ENCODE results near the gene RAB3C.

- TF ChIP-seq CTCF (conservative IDR thresholded peaks at IDR 0.05 in 1 of 2, IDR thresholded peaks at IDR 0.05 in 1 of 2; ENCODE audit: extremely low read depth in 1 of 2, insufficient read depth in 1 of 2, low read depth in 1 of 2, low read length in 2 of 2) = no peak
- no peak for TF ChIP-seq EZH2 (IDR thresholded peaks at IDR 0.05; ENCODE audit: borderline replicate concordance, low read length)
These were observed 125.6 kb downstream of the RAB3C start for GRCh38 chr5:58708456-58708855.

All from mammary epithelial cell (primary cell).